Breast epithelium (tissue), 4 donors: ENCODE measurements around the gene ZNF398. TPM values are rescaled to one million over a fixed set of nuclear protein-coding genes. Genes with fewer than 3 reads are reported as not detected.

Experiments
- DNase-seq, 2 donors: peaks; one replicate each; pipeline ENCODE4 v3.0.0-alpha.2; 2019; ENCODE audit warnings: low spot score in 2 of 2
- H3K27ac ChIP-seq, 2 donors: fragments of 200-600 bp; sonication (generic) in 1 of 2; one replicate each; pipeline ENCODE4 v1.5.1; 2016 to 2019; ENCODE audit warnings: mild to moderate bottlenecking in 1 of 2
- H3K27me3 ChIP-seq, 2 donors: fragments of 200-600 bp; sonication (generic) in 1 of 2; one replicate each; pipeline versions ENCODE4 v1.5.1 to v1.6.0; 2017 to 2019; ENCODE audit warnings: control low read depth in 1 of 2, mild to moderate bottlenecking in 1 of 2
- H3K36me3 ChIP-seq: fragments of 200-600 bp; one replicate; pipeline ENCODE4 v1.5.1; 2019
- H3K4me1 ChIP-seq, 2 donors: fragments of 200-600 bp; sonication (generic); one replicate each; pipeline ENCODE4 v1.5.1; 2016 to 2019; ENCODE audit warnings: control low read depth in 1 of 2
- H3K4me3 ChIP-seq, 3 donors: fragments of 200-600 bp; sonication (generic); 1 replicate in 2 of 3; 2 replicates in 1 of 3; pipeline ENCODE4 v1.5.1; 2016 to 2019; ENCODE audit warnings: mild to moderate bottlenecking in 3 of 3, moderate library complexity in 2 of 3
- H3K9me3 ChIP-seq, 2 donors: fragments of 200-600 bp; sonication (generic) in 1 of 2; one replicate each; pipeline ENCODE4 v1.5.1; 2016 to 2019; ENCODE audit warnings: control low read depth in 1 of 2
- POLR2A ChIP-seq: fragments of 450-650 bp; IDR thresholded peaks from one replicate; pipeline ENCODE4 v1.6.1; 2016; ENCODE audit warnings: antibody characterized with exemption, mild to moderate bottlenecking, moderate library complexity
- POLR2AphosphoS5 ChIP-seq, 3 donors: sonication (generic); formaldehyde crosslinking; IDR thresholded peaks; one replicate each; pipeline ENCODE4 v1.6.1; 2017; ENCODE audit warnings: antibody characterized with exemption in 3 of 3
- intact Hi-C: fragments of 100-400 bp; cut with DNase I; formaldehyde crosslinking; loops from one replicate; pipeline ENCODE4 v1.15.1; 2023; ENCODE audit warnings: low total_unique reads
- total RNA-seq, 3 donors: library from RNA; depleted of rRNA; stranded (reverse); fragments of >200 nt; gene quantifications; one replicate each; pipeline ENCODE4 v1.1.0, GENCODE V29; 2016
- TF ChIP-seq, protein P1 (sequence below), 3 donors: fragments of 450-650 bp; IDR thresholded peaks; one replicate each; pipeline ENCODE4 v1.5.1; 2016 to 2017; ENCODE audit warnings: antibody characterized with exemption in 3 of 3, mild to moderate bottlenecking in 3 of 3, moderate library complexity in 3 of 3

The ZNF398 gene
- total RNA-seq, 3 donors from 2014 or later: 17.3 to 25.9 (median 22.9) TPM

DNA sequence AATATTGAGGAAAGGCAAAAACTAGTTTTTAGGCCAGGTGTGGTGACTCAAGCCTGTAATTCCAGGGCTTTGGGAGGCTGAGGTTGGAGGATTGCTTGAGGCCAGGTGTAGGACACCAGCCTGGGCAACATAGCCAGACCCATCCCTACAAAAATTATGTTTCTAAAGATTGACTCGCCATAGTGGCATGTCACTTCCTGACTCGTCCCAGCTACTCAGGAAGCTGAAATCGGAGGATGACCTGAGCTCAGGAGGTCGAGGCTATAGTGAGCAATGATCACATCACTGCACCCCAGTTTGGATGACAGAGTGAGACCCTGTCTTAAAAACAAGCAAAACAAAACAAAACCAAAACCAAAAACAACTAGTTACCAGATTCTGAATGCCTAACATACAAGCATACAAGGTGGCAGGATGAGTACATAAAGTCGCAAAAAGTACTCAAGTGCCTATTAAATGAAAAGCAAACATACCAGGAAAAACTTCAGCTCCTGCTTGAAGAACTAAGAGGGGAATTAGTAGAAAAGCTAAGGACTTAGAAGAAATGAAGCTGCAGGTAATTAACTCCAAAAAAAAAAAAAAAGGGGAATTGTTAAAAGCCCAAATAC lies 14.1 kb downstream of the ZNF398 start:
- no peak overlapping the region for H3K27ac ChIP-seq

DNA sequence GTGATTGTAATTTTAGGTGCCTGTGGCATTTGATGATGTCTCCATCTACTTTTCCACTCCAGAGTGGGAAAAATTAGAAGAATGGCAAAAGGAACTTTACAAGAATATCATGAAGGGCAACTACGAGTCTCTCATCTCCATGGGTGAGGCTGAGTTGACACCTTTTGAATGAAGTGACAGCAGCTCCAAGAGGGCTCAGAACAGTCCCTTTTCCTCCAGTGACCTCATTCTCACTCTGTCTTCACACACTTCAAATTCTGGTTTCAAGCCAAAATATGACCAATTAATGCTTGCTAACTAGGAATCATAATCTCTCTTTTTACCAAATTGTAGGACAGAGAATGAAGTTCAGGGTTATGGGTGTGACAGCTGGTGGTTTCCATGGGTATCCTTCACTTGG lies 18.9 kb downstream of the ZNF398 start:
- H3K36me3 ChIP-seq: peaks cover 21% of the 10 kb centered on the region
- H3K27ac ChIP-seq: no peak overlapping the region
- TF ChIP-seq POLR2AphosphoS5 (IDR thresholded peaks at IDR 0.05) (no peak), POLR2A (no peak)
- TF ChIP-seq, protein P1, sequence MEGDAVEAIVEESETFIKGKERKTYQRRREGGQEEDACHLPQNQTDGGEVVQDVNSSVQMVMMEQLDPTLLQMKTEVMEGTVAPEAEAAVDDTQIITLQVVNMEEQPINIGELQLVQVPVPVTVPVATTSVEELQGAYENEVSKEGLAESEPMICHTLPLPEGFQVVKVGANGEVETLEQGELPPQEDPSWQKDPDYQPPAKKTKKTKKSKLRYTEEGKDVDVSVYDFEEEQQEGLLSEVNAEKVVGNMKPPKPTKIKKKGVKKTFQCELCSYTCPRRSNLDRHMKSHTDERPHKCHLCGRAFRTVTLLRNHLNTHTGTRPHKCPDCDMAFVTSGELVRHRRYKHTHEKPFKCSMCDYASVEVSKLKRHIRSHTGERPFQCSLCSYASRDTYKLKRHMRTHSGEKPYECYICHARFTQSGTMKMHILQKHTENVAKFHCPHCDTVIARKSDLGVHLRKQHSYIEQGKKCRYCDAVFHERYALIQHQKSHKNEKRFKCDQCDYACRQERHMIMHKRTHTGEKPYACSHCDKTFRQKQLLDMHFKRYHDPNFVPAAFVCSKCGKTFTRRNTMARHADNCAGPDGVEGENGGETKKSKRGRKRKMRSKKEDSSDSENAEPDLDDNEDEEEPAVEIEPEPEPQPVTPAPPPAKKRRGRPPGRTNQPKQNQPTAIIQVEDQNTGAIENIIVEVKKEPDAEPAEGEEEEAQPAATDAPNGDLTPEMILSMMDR (IDR thresholded peaks at IDR 0.05): no peak
- H3K9me3 ChIP-seq: no peaks in the 10 kb centered on the region
- intact Hi-C loops: no loop called here
- no peaks in the 10 kb centered on the region for H3K27me3 ChIP-seq
- H3K4me3 ChIP-seq: no peak overlapping the region
- H3K4me1 ChIP-seq: no peaks in the 10 kb centered on the region
- DNase-seq: no peak

More for the DNA sequence above, 14.1 kb downstream of the ZNF398 start:
- TF ChIP-seq, protein P1 (IDR thresholded peaks at IDR 0.05): no peak
- no peak for TF ChIP-seq POLR2A
- no peak for TF ChIP-seq POLR2AphosphoS5 (IDR thresholded peaks at IDR 0.05)
- H3K4me1 ChIP-seq: no peaks in the 10 kb centered on the region
- intact Hi-C loops: no loop called here
- no peaks in the 10 kb centered on the region for H3K27me3 ChIP-seq
- H3K36me3 ChIP-seq: peaks cover under 1% of the 10 kb centered on the region
- H3K4me3 ChIP-seq: no peak overlapping the region
- H3K9me3 ChIP-seq: no peaks in the 10 kb centered on the region
- no peak for DNase-seq

DNA sequence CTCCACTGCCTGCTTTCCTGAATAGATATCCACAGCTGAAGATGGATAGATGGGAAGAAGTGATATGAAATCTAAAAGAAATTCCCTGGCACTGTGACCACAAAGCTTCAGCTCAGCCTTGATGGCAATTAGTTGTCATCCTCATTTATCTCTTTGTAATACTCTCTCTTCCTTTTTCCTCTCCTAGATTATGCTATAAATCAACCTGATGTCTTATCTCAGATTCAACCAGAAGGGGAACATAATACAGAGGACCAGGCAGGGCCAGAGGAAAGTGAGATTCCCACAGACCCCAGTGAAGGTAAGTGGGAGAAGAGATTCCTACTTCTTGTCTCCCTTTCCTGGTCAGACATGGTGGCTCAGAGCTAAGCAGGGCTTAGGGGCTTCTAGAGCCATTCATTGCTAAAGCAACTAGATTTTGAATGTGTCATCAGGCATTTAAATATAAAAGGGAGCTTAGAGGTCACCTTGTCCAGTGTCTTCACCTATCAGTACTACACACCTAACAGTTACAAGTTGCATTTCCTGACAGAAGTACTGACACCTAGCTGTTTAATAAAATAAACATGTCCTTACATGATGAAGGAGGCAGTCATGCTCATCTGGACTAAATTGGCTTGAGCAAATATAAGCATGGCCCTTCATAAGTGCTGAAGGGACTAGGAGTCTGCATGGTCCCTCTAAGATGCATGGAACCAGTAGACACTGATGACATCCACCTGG lies 19.5 kb downstream of the ZNF398 start:
- no peak overlapping the region for H3K4me3 ChIP-seq
- H3K27ac ChIP-seq: no peak overlapping the region
- TF ChIP-seq, protein P1 (IDR thresholded peaks at IDR 0.05): no peak
- TF ChIP-seq POLR2AphosphoS5 (IDR thresholded peaks at IDR 0.05): no peak
- no peak for TF ChIP-seq POLR2A
- intact Hi-C loops: no loop called here
- peaks cover 21% of the 10 kb centered on the region for H3K36me3 ChIP-seq
- H3K9me3 ChIP-seq: no peaks in the 10 kb centered on the region
- no peaks in the 10 kb centered on the region for H3K27me3 ChIP-seq
- H3K4me1 ChIP-seq: no peaks in the 10 kb centered on the region
- no peak for DNase-seq

DNA sequence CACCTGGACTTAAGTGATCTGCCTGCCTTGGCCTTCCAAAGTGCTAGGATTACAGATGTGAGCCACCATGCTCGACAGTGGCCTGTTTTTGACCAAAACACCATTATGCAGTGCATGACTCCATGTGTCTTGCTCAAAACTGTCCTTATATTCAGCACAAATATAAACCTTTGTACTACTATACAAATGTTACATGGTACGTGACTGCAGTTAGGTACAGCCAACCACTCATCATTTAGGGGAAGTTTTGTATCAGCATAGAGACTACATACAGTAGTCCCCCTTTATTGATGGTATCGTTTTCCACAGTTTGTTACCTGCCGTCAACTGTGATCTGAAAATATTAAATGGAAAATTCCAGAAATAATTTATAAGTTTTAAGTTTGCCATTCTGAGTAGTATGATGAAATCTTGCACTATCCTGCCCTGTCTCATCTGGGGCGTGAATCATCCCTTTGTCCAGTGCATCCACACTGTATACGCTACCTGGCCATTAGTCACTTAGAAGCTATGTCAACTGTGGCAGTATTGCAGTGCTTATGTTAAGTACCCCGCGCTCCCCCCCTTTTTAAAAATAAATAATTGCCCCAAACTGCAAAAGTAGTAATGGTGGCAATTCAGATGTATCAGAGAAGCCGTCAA lies 24.8 kb downstream of the ZNF398 start:
- DNase-seq: no peak
- H3K4me1 ChIP-seq: no peaks in the 10 kb centered on the region
- intact Hi-C loops: no loop called here
- no peak overlapping the region for H3K27ac ChIP-seq
- TF ChIP-seq POLR2A (no peak), POLR2AphosphoS5 (IDR thresholded peaks at IDR 0.05) (no peak)
- TF ChIP-seq, protein P1 (IDR thresholded peaks at IDR 0.05): no peak
- peaks cover 14% of the 10 kb centered on the region for H3K36me3 ChIP-seq
- H3K9me3 ChIP-seq: no peaks in the 10 kb centered on the region
- H3K27me3 ChIP-seq: no peaks in the 10 kb centered on the region
- no peak overlapping the region for H3K4me3 ChIP-seq

DNA sequence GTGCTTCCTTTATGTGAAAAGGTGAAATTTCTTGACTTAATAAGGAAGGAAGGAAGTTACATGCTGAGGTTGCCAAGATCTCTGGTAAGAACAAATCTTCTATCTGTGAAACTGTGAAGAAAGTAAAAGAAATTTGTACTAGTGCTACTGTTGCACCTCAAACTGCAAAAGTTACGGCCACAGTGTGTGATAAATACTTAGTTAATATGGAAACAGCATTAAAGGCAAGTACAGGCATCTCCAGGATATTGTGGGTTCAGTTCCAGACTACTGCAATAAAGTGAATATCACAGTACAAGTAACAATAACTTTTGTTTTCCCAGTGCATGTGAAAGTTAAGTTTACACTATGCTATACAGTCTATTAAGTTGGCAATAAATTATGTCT lies 25.3 kb downstream of the ZNF398 start:
- H3K9me3 ChIP-seq: no peaks in the 10 kb centered on the region
- no peak overlapping the region for H3K4me3 ChIP-seq
- H3K27me3 ChIP-seq: no peaks in the 10 kb centered on the region
- DNase-seq: no peak
- intact Hi-C loops: no loop called here
- TF ChIP-seq, protein P1 (IDR thresholded peaks at IDR 0.05): no peak
- TF ChIP-seq POLR2A: no peak
- TF ChIP-seq POLR2AphosphoS5 (IDR thresholded peaks at IDR 0.05): no peak
- no peaks in the 10 kb centered on the region for H3K4me1 ChIP-seq
- peaks cover 10% of the 10 kb centered on the region for H3K36me3 ChIP-seq
- no peak overlapping the region for H3K27ac ChIP-seq
